WTC11 (cell line): ENCODE measurements around the gene RNF151. TPM values are rescaled to one million over a fixed set of nuclear protein-coding genes. Genes with fewer than 3 reads are reported as not detected.
A peak's percentile ranks its signal among the peaks of the same experiment; 100 is the strongest.

Experiments used
- ATAC-seq: fragments of 200-7000 bp; cut with Tn5 transposase; 2 replicates; pipeline ENCODE4 v1.10.0; 2021; ENCODE audit warnings: mild to moderate bottlenecking, moderate library complexity
- CTCF ChIA-PET: fragments of 300-600 bp; sonication (Branson Sonifier 250); formaldehyde crosslinking; loops from one replicate; lab custom pipeline; 2021; ENCODE audit warnings: antibody characterized with exemption; lab: Charles Lee
- POLR2A ChIA-PET: fragments of 350-600 bp; sonication (Branson Sonifier 250); formaldehyde crosslinking; loops from one replicate; lab custom pipeline; 2021; ENCODE audit warnings: antibody characterized with exemption; lab: Charles Lee
- DNase-seq: peaks from one replicate; pipeline ENCODE4 v3.0.0; 2021; ENCODE audit warnings: low spot score
- H3K27ac Mint-ChIP-seq: 2 replicates; pipeline ENCODE4 v1.8.0; 2021; ENCODE audit warnings: mixed read lengths
- H3K27me3 Mint-ChIP-seq: 2 replicates; pipeline ENCODE4 v1.8.0; 2021; ENCODE audit warnings: low read depth, mild to moderate bottlenecking, moderate library complexity, mixed read lengths
- H3K36me3 Mint-ChIP-seq: 2 replicates; pipeline ENCODE4 v1.8.0; 2021; ENCODE audit warnings: mixed read lengths
- H3K4me1 Mint-ChIP-seq: 2 replicates; pipeline ENCODE4 v1.8.0; 2022; ENCODE audit warnings: mixed read lengths
- H3K4me3 Mint-ChIP-seq: 2 replicates; pipeline ENCODE4 v1.8.0; 2021; ENCODE audit warnings: mild to moderate bottlenecking, moderate library complexity, mixed read lengths
- H3K9me3 Mint-ChIP-seq: 2 replicates; pipeline ENCODE4 v1.8.0; 2021; ENCODE audit warnings: mixed read lengths
- HMGA2 ChIP-seq: fragments of 250-450 bp; sonication (Bioruptor Pico); IDR thresholded peaks from 2 replicates; pipeline ENCODE4 v1.4.0; 2021; ENCODE audit warnings: mild to moderate bottlenecking, moderate library complexity
- IRF2 ChIP-seq: sonication (generic); formaldehyde crosslinking; IDR thresholded peaks from 2 replicates; pipeline ENCODE4 v1.8.0; 2022; ENCODE audit warnings: low read depth, missing genetic modification reagents, borderline replicate concordance
- MYBL2 ChIP-seq: sonication (generic); formaldehyde crosslinking; IDR thresholded peaks from 2 replicates; pipeline ENCODE4 v1.8.1; 2023; ENCODE audit warnings: mild to moderate bottlenecking, moderate library complexity, missing genetic modification reagents
- NR3C1 ChIP-seq: sonication (generic); formaldehyde crosslinking; conservative IDR thresholded peaks from 2 replicates; pipeline ENCODE4 v1.8.1; 2023; ENCODE audit warnings: low read depth, mild to moderate bottlenecking, missing genetic modification reagents
- PRRX2 ChIP-seq: fragments of 250-450 bp; sonication (Bioruptor Pico); IDR thresholded peaks from 2 replicates; pipeline ENCODE4 v1.8.0; 2021; ENCODE audit warnings: mild to moderate bottlenecking
- TEAD4 ChIP-seq: sonication (generic); formaldehyde crosslinking; IDR thresholded peaks from 2 replicates; pipeline ENCODE4 v1.8.0; 2022; ENCODE audit warnings: mild to moderate bottlenecking, missing genetic modification reagents
- ZNF232 ChIP-seq: sonication (generic); formaldehyde crosslinking; IDR thresholded peaks from 2 replicates; pipeline ENCODE4 v1.8.0; 2022; ENCODE audit warnings: mild to moderate bottlenecking, missing genetic modification reagents
- ZNF263 ChIP-seq: sonication (generic); formaldehyde crosslinking; IDR thresholded peaks from 2 replicates; pipeline ENCODE4 v1.8.1; 2022; ENCODE audit warnings: low read depth, mild to moderate bottlenecking, moderate library complexity, missing genetic modification reagents
- total RNA-seq: library from RNA; stranded (reverse); gene quantifications from 3 replicates; pipeline ENCODE4 v1.2.3, GENCODE V29; 2021
- TF ChIP-seq, protein P1 (sequence below): fragments of 250-450 bp; sonication (Bioruptor Pico); IDR thresholded peaks from 2 replicates; pipeline ENCODE4 v1.9.0; 2021; ENCODE audit warnings: mild to moderate bottlenecking
- TF ChIP-seq, protein P2 (sequence below): sonication (generic); formaldehyde crosslinking; IDR thresholded peaks from 2 replicates; pipeline ENCODE4 v1.8.0; 2022; ENCODE audit warnings: mild to moderate bottlenecking, missing genetic modification reagents
- TF ChIP-seq, protein P3 (sequence below): sonication (generic); formaldehyde crosslinking; IDR thresholded peaks from 2 replicates; pipeline ENCODE4 v1.8.0; 2022; ENCODE audit warnings: mild to moderate bottlenecking, missing genetic modification reagents
- TF ChIP-seq, protein P4 (sequence below): sonication (generic); formaldehyde crosslinking; conservative IDR thresholded peaks from 2 replicates; pipeline ENCODE4 v1.8.1; 2022; ENCODE audit warnings: mild to moderate bottlenecking, missing genetic modification reagents
- TF ChIP-seq, protein P5 (sequence below): sonication (generic); formaldehyde crosslinking; IDR thresholded peaks from 2 replicates; pipeline ENCODE4 v1.8.0; 2022; ENCODE audit warnings: mild to moderate bottlenecking, missing genetic modification reagents
- TF ChIP-seq, protein P6 (sequence below): sonication (generic); formaldehyde crosslinking; IDR thresholded peaks from 2 replicates; pipeline ENCODE4 v1.8.1; 2022; ENCODE audit warnings: low read depth, missing genetic modification reagents, borderline replicate concordance
- TF ChIP-seq, protein P7 (sequence below): sonication (generic); formaldehyde crosslinking; IDR thresholded peaks from 2 replicates; pipeline ENCODE4 v1.8.1; 2023; ENCODE audit warnings: mild to moderate bottlenecking, missing genetic modification reagents, moderate library complexity

Gene RNF151
- total RNA-seq, 1 experiment from 2014 or later, result 0.31 TPM

DNA sequence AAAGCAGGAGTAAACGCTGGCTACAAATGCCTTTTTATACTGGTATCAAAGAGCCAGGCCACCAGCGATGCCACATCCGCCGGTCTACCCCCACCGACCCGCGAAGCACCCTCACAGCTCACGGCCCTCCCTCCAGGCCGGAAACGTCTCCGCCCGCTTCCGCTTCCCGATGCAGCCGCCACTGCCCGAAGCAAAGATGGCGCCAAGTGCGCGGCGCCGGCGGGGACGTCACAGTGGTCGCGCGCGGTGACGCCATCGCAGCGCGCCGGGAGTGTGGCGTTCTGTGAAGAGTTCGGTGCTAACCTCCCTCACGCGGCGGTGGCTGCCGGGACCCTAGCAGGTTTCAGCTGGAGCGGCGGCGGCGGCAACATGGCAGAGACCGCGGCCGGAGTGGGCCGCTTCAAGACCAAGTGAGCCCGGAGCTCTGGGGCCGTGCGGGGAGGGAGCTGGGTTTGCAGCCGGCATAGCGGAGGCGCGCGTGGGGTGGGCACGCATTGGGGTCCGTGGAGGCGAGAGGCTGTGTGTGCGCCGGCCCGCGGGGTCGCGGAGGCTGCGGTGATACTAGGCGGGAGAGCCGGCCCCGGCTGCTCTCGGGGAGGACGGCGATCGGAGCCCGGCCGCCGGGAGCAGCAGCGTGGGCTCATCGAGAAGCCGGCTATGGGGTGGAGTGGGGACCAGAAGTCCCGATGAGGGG is 5.3 kb downstream of the RNF151 start, which contains the start of gene TBL3 (continued):
- TF ChIP-seq, protein P1, sequence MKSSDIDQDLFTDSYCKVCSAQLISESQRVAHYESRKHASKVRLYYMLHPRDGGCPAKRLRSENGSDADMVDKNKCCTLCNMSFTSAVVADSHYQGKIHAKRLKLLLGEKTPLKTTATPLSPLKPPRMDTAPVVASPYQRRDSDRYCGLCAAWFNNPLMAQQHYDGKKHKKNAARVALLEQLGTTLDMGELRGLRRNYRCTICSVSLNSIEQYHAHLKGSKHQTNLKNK, result no peak
- TF ChIP-seq, protein P2, sequence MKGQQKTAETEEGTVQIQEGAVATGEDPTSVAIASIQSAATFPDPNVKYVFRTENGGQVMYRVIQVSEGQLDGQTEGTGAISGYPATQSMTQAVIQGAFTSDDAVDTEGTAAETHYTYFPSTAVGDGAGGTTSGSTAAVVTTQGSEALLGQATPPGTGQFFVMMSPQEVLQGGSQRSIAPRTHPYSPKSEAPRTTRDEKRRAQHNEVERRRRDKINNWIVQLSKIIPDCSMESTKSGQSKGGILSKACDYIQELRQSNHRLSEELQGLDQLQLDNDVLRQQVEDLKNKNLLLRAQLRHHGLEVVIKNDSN (CRISPR knock-in tag), result 0 out of 2 replicates have a peak, but pooled peaks have one; percentile 50
- no peak for TF ChIP-seq HMGA2 (CRISPR knock-in tag)
- TF ChIP-seq, protein P3, sequence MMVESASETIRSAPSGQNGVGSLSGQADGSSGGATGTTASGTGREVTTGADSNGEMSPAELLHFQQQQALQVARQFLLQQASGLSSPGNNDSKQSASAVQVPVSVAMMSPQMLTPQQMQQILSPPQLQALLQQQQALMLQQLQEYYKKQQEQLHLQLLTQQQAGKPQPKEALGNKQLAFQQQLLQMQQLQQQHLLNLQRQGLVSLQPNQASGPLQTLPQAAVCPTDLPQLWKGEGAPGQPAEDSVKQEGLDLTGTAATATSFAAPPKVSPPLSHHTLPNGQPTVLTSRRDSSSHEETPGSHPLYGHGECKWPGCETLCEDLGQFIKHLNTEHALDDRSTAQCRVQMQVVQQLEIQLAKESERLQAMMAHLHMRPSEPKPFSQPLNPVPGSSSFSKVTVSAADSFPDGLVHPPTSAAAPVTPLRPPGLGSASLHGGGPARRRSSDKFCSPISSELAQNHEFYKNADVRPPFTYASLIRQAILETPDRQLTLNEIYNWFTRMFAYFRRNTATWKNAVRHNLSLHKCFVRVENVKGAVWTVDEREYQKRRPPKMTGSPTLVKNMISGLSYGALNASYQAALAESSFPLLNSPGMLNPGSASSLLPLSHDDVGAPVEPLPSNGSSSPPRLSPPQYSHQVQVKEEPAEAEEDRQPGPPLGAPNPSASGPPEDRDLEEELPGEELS, result peak; percentile 90; the same call in 1 of the 2 replicates
- TF ChIP-seq, protein P4, sequence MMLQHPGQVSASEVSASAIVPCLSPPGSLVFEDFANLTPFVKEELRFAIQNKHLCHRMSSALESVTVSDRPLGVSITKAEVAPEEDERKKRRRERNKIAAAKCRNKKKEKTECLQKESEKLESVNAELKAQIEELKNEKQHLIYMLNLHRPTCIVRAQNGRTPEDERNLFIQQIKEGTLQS (CRISPR knock-in tag), result no peak
- TF ChIP-seq ZNF263 (CRISPR knock-in tag), result 0 out of 2 replicates have a peak, but pooled peaks have one; percentile 16
- TF ChIP-seq MYBL2, result peak; percentile 45; the same call in 1 of the 2 replicates
- TF ChIP-seq, protein P5, sequence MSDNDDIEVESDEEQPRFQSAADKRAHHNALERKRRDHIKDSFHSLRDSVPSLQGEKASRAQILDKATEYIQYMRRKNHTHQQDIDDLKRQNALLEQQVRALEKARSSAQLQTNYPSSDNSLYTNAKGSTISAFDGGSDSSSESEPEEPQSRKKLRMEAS (CRISPR knock-in tag), result peak; percentile 93
- TF ChIP-seq NR3C1, result no peak
- TF ChIP-seq, protein P6, sequence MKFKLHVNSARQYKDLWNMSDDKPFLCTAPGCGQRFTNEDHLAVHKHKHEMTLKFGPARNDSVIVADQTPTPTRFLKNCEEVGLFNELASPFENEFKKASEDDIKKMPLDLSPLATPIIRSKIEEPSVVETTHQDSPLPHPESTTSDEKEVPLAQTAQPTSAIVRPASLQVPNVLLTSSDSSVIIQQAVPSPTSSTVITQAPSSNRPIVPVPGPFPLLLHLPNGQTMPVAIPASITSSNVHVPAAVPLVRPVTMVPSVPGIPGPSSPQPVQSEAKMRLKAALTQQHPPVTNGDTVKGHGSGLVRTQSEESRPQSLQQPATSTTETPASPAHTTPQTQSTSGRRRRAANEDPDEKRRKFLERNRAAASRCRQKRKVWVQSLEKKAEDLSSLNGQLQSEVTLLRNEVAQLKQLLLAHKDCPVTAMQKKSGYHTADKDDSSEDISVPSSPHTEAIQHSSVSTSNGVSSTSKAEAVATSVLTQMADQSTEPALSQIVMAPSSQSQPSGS (CRISPR knock-in tag), result 0 out of 2 replicates have a peak, but pooled peaks have one; percentile 12
- TF ChIP-seq TEAD4 (CRISPR knock-in tag), result 0 out of 2 replicates have a peak, but pooled peaks have one; percentile 44
- TF ChIP-seq, protein P7, sequence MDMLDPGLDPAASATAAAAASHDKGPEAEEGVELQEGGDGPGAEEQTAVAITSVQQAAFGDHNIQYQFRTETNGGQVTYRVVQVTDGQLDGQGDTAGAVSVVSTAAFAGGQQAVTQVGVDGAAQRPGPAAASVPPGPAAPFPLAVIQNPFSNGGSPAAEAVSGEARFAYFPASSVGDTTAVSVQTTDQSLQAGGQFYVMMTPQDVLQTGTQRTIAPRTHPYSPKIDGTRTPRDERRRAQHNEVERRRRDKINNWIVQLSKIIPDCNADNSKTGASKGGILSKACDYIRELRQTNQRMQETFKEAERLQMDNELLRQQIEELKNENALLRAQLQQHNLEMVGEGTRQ (CRISPR knock-in tag), result peak; percentile 68
- TF ChIP-seq PRRX2 (CRISPR knock-in tag), result no peak
- peak; percentile 90 for TF ChIP-seq ZNF232 (CRISPR knock-in tag)

DNA sequence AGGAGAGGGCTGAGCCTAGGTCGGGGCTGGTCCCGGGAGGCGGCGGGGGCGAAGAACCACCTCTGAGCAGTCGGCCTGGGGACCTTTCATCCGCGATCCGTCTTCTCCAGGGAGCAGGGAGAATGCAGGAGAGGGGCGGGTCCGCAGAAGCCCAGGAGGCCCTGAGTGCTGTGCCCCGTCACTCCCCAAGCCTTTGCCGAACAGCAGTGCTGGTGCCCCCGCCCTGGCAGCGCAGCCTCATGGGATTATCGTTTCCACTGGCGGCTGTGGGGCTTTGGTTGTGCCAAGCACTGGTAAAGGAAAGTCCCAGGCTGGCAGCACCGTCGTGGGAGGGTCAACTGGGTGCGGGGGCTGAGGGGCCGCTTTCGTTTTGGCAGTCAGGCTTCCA is 5.8 kb downstream of the RNF151 start:
- no peak for DNase-seq
- Mint-ChIP-seq H3K27me3 (no peaks in the 10 kb centered on the region), H3K4me3 (peak overlapping the region; percentile 98)
- POLR2A ChIA-PET, result interaction anchor here (0.9 to 2.6 kb wide), 3 partner anchors 11 to 76 kb away, joined by 3 to 10 read pairs (median 4); partner anchors contain the start of gene TSC2
- 0 out of 2 replicates have a peak, but pooled peaks have one; percentile 6 for ATAC-seq
- CTCF ChIA-PET, result interaction anchor here (1.3 to 1.4 kb wide), 2 partner anchors 32 to 50 kb away, joined by 4 to 9 read pairs; no protein-coding TSS in a partner anchor
- TF ChIP-seq, protein P2 (CRISPR knock-in tag), result no peak
- TF ChIP-seq IRF2 (CRISPR knock-in tag), result no peak
- TF ChIP-seq, all 79 proteins: peak for 0
- no peak overlapping the region for H3K27ac Mint-ChIP-seq
- no peaks in the 10 kb centered on the region for H3K9me3 Mint-ChIP-seq
- H3K36me3 Mint-ChIP-seq, result peaks cover 10% of the 10 kb centered on the region
- peaks cover 15% of the 10 kb centered on the region for H3K4me1 Mint-ChIP-seq
